Measurements from ENCODE around the gene LAMB1.

DNA sequence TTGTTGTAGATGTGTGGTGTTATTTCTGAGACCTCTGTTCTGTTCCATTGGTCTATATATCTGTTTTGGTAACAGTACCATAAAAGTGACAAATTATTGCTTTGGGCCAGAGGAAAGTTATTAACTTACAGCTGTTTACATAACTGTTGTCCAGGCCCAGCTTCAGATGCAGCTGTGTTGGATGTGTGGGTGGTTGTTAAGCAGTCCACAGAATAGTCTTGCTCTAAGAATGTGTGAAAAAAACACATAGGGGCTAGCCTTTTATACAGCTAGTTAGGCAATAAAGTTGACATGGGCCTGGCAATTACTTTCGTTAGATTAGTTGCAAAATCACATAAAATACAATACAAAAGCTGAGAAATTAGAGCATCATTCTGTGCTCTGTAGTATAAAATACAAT, 80.1 kb downstream of the LAMB1 start:
- TF ChIP-seq, protein P1, sequence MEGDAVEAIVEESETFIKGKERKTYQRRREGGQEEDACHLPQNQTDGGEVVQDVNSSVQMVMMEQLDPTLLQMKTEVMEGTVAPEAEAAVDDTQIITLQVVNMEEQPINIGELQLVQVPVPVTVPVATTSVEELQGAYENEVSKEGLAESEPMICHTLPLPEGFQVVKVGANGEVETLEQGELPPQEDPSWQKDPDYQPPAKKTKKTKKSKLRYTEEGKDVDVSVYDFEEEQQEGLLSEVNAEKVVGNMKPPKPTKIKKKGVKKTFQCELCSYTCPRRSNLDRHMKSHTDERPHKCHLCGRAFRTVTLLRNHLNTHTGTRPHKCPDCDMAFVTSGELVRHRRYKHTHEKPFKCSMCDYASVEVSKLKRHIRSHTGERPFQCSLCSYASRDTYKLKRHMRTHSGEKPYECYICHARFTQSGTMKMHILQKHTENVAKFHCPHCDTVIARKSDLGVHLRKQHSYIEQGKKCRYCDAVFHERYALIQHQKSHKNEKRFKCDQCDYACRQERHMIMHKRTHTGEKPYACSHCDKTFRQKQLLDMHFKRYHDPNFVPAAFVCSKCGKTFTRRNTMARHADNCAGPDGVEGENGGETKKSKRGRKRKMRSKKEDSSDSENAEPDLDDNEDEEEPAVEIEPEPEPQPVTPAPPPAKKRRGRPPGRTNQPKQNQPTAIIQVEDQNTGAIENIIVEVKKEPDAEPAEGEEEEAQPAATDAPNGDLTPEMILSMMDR (IDR thresholded peaks at IDR 0.05; ENCODE audit: low read depth, low read length) = no peak
- TF ChIP-seq EZH2phosphoT487 (IDR thresholded peaks at IDR 0.05; ENCODE audit: low read depth) = no peak

All from OCI-LY3 (cell line).